A549 (cell line): Measurements from ENCODE around the gene PTPRN2. TPM values are rescaled to one million over a fixed set of nuclear protein-coding genes. Genes with fewer than 3 reads are reported as not detected.

Experiments used
- ATAC-seq, 2 experiments: fragments of 200-7000 bp in 1 of 2; fragments of >200 bp in 1 of 2; cut with Nextera tagmentation in 1 of 2; cut with Tn5 transposase in 1 of 2; 3 replicates each; pipeline versions ENCODE4 v1.8.0 to v1.9.1; 2018 to 2020; ENCODE audit warnings: mild to moderate bottlenecking in 1 of 2, moderate library complexity in 1 of 2
- CTCF ChIA-PET: fragments of 300-600 bp; sonication (Branson Sonifier 250); formaldehyde crosslinking; extraction: SDS; loops from one replicate; lab custom pipeline; 2021; ENCODE audit warnings: antibody characterized with exemption, inconsistent platforms; lab: Yijun Ruan, JAX
- POLR2A ChIA-PET: fragments of 350-600 bp; formaldehyde crosslinking; extraction: SDS; loops from one replicate; lab custom pipeline; 2021; ENCODE audit warnings: antibody characterized with exemption, inconsistent platforms; lab: Yijun Ruan, JAX
- DNase-seq, 2 experiments: peaks; one replicate each; pipeline versions ENCODE4 v3.0.0 to v3.0.0-alpha.2; 2011 to 2016; ENCODE audit warnings: low read depth in 1 of 2, low spot score in 1 of 2
- FAIRE-seq: peaks from 2 replicates; lab custom pipeline; 2011; peaks lifted over from hg19 to GRCh38; lab: Jason Lieb, UNC
- H3K27ac ChIP-seq, 2 experiments: fragments of >200 bp; sonication (Bioruptor Twin); formaldehyde crosslinking; 3 replicates each; pipeline ENCODE4 v1.5.1; 2016 to 2017
- H3K4me1 ChIP-seq: fragments of >200 bp; sonication (Bioruptor Twin); formaldehyde crosslinking; 3 replicates; pipeline ENCODE4 v1.6.1; 2016
- H3K4me2 ChIP-seq: fragments of >200 bp; sonication (Bioruptor Twin); formaldehyde crosslinking; 3 replicates; pipeline ENCODE4 v1.6.1; 2016
- H3K4me3 ChIP-seq: fragments of >200 bp; sonication (Bioruptor Twin); formaldehyde crosslinking; 3 replicates; pipeline ENCODE4 v1.5.1; 2016
- H3K9me3 ChIP-seq: fragments of >200 bp; sonication (Bioruptor Twin); formaldehyde crosslinking; 3 replicates; pipeline ENCODE4 v1.6.1; 2016
- ATOH8 ChIP-seq: fragments of 250-450 bp; sonication (Bioruptor Pico); IDR thresholded peaks from 2 replicates; pipeline ENCODE4 v1.5.0; 2020; ENCODE audit warnings: low read depth, mild to moderate bottlenecking, moderate library complexity
- BHLHE40 ChIP-seq: IDR thresholded peaks from 2 replicates; pipeline ENCODE4 v1.6.1; 2012; ENCODE audit warnings: low read depth, low read length, inconsistent platforms
- E2F6 ChIP-seq: IDR thresholded peaks from 2 replicates; pipeline ENCODE4 v1.6.1; 2012; ENCODE audit warnings: low read depth, borderline replicate concordance
- EHF ChIP-seq: fragments of 250-450 bp; sonication (Bioruptor Pico); IDR thresholded peaks from 2 replicates; pipeline ENCODE4 v1.5.0; 2020; ENCODE audit warnings: mild to moderate bottlenecking
- ELK1 ChIP-seq: fragments of 150-350 bp; IDR thresholded peaks from 2 replicates; pipeline ENCODE4 v1.6.1; 2014; ENCODE audit warnings: low read depth, mild to moderate bottlenecking, low read length
- EP300 ChIP-seq, 2 experiments: fragments of >200 bp; sonication (Bioruptor Twin); formaldehyde crosslinking; IDR thresholded peaks; 2 replicates in 1 of 2; 3 replicates in 1 of 2; pipeline ENCODE4 v1.6.1; 2016 to 2017
- GATA3 ChIP-seq: IDR thresholded peaks from 2 replicates; pipeline ENCODE4 v1.6.1; 2012; ENCODE audit warnings: borderline replicate concordance
- HDAC2 ChIP-seq: fragments of 200-600 bp; sonication (generic); IDR thresholded peaks from 2 replicates; pipeline ENCODE4 v1.6.1; 2016
- HES2 ChIP-seq: fragments of >200 bp; sonication (Bioruptor Twin); formaldehyde crosslinking; IDR thresholded peaks from 2 replicates; pipeline ENCODE4 v1.6.1; 2016
- HMGXB4 ChIP-seq: fragments of 250-450 bp; sonication (Bioruptor Pico); IDR thresholded peaks from 2 replicates; pipeline ENCODE4 v1.5.0; 2021; ENCODE audit warnings: mild to moderate bottlenecking, moderate library complexity, borderline replicate concordance
- HOXB5 ChIP-seq: fragments of 250-450 bp; sonication (Bioruptor Pico); IDR thresholded peaks from 2 replicates; pipeline ENCODE4 v1.5.0; 2020; ENCODE audit warnings: mild to moderate bottlenecking, moderate library complexity
- JUN ChIP-seq, 2 experiments: fragments of >200 bp; sonication (Bioruptor Twin); formaldehyde crosslinking; IDR thresholded peaks; 2 replicates in 1 of 2; 3 replicates in 1 of 2; pipeline ENCODE4 v1.6.1; 2016 to 2017
- JUNB ChIP-seq: fragments of >200 bp; sonication (Bioruptor Twin); formaldehyde crosslinking; IDR thresholded peaks from 2 replicates; pipeline ENCODE4 v1.6.1; 2016
- KDM1A ChIP-seq: fragments of 200-600 bp; sonication (generic); IDR thresholded peaks from 2 replicates; pipeline ENCODE4 v1.6.1; 2016; ENCODE audit warnings: low read depth, mild to moderate bottlenecking
- MAZ ChIP-seq: fragments of 150-350 bp; IDR thresholded peaks from 2 replicates; pipeline ENCODE4 v1.6.1; 2014; ENCODE audit warnings: antibody characterized with exemption, low read depth, low read length, borderline replicate concordance
- NR3C1 ChIP-seq: fragments of >200 bp; sonication (Bioruptor Twin); formaldehyde crosslinking; IDR thresholded peaks from 3 replicates; pipeline ENCODE4 v1.6.1; 2017
- PHF8 ChIP-seq: fragments of 200-600 bp; sonication (generic); IDR thresholded peaks from 2 replicates; pipeline ENCODE4 v1.6.1; 2016; ENCODE audit warnings: low read depth, mild to moderate bottlenecking, antibody characterized with exemption, moderate library complexity, borderline replicate concordance
- POLR2AphosphoS2 ChIP-seq: conservative IDR thresholded peaks from 2 replicates; pipeline ENCODE4 v1.6.1; 2012; ENCODE audit warnings: low read length, improper control_type of control experiment, inconsistent platforms
- RAD21 ChIP-seq, 2 experiments: fragments of >200 bp in 1 of 2; sonication (Bioruptor Twin) in 1 of 2; formaldehyde crosslinking in 1 of 2; IDR thresholded peaks in 1 of 2; conservative IDR thresholded peaks in 1 of 2; 2 replicates in 1 of 2; 3 replicates in 1 of 2; pipeline ENCODE4 v1.6.1; 2012 to 2018; ENCODE audit warnings: inconsistent platforms in 1 of 2
- RCOR1 ChIP-seq: fragments of 150-350 bp; IDR thresholded peaks from 2 replicates; pipeline ENCODE4 v1.6.1; 2014; ENCODE audit warnings: antibody characterized with exemption, low read length, low read depth
- TP53 ChIP-seq: fragments of 250-450 bp; sonication (Bioruptor Pico); IDR thresholded peaks from 2 replicates; pipeline ENCODE4 v1.5.0; 2021; ENCODE audit warnings: mild to moderate bottlenecking, moderate library complexity
- USF2 ChIP-seq: fragments of 450-650 bp; IDR thresholded peaks from 2 replicates; pipeline ENCODE4 v1.6.1; 2014; ENCODE audit warnings: antibody characterized with exemption
- ZC3H11A ChIP-seq: fragments of 450-650 bp; IDR thresholded peaks from 2 replicates; pipeline ENCODE4 v1.6.1; 2014; ENCODE audit warnings: antibody characterized with exemption, mild to moderate bottlenecking
- ZNF302 ChIP-seq: fragments of 250-450 bp; sonication (Bioruptor Pico); IDR thresholded peaks from 2 replicates; pipeline ENCODE4 v1.9.0; 2021; ENCODE audit warnings: inconsistent platforms, mild to moderate bottlenecking, moderate library complexity
- WGBS: methylation state at CpG from one replicate; pipeline ENCODE4 v1.1.6; 2017; ENCODE audit errors: missing lambda C conversion rate; 5-methylcytosine and 5-hydroxymethylcytosine counted together
- polyA plus RNA-seq, 4 experiments: library from polyadenylated mRNA; depleted of rRNA in 3 of 4; stranded (reverse); fragments of >200 nt; fragmentation: RNase III in 1 of 4; extraction: RNeasy Plus Mini Kit Qiagen cat#74134 plus additional on column Dnase treatment in 1 of 4; gene quantifications; 2 replicates in 3 of 4; 3 replicates in 1 of 4; pipeline ENCODE4 v1.2.3, GENCODE V29; 2011 to 2017

Gene PTPRN2
- polyA plus RNA-seq, 2 of the 4 experiments (the other 2 are of a cell fraction), result 0.41 to 1.2 TPM

GRCh38 chr7:157694376-157694665 lies 893.3 kb downstream of the PTPRN2 start:
- no peak for ATAC-seq

GRCh38 chr7:157693521-157694375 lies 893.9 kb downstream of the PTPRN2 start:
- TF ChIP-seq GATA3 (no peak), HES2 (no peak), EP300 (IDR thresholded peaks at IDR 0.05) (no peak), JUN (IDR thresholded peaks at IDR 0.05) (no peak), ELK1 (no peak), PHF8 (no peak), HOXB5 (CRISPR knock-in tag) (no peak), HMGXB4 (CRISPR knock-in tag) (no peak), ATOH8 (CRISPR knock-in tag) (no peak), TP53 (CRISPR knock-in tag) (no peak), BHLHE40 (no peak), KDM1A (no peak), RAD21 (conservative IDR thresholded peaks at IDR 0.05 in 1 of 2, IDR thresholded peaks at IDR 0.05 in 1 of 2) (no peak), ZNF302 (CRISPR knock-in tag) (no peak), USF2 (no peak), ZC3H11A (no peak)
- no peak overlapping the region for H3K27ac ChIP-seq
- FAIRE-seq (no peak), DNase-seq (no peak), ATAC-seq (no peak)
- WGBS, result 39% methylated on average over 21 of the region's 64 CpGs
- H3K4me1 ChIP-seq, result no peaks in the 10 kb centered on the region
- ChIA-PET CTCF (no interaction called here), POLR2A (no interaction called here)
- H3K9me3 ChIP-seq, result no peaks in the 10 kb centered on the region; the same call in 2 of the 3 replicates
- no peak overlapping the region for H3K4me2 ChIP-seq
- no peak overlapping the region for H3K4me3 ChIP-seq

More at GRCh38 chr7:157694376-157694665, 893.3 kb downstream of the PTPRN2 start:
- POLR2A ChIA-PET, result no interaction called here
- DNase-seq (no peak), FAIRE-seq (no peak)
- no peaks in the 10 kb centered on the region for H3K4me1 ChIP-seq
- WGBS, result 46% methylated on average over 6 of the region's 6 CpGs
- CTCF ChIA-PET, result no interaction called here
- TF ChIP-seq ZC3H11A (no peak), MAZ (no peak), E2F6 (no peak), POLR2AphosphoS2 (no peak), JUNB (no peak), EHF (CRISPR knock-in tag) (no peak), HDAC2 (no peak), USF2 (no peak), RCOR1 (no peak), KDM1A (no peak), NR3C1 (no peak)
- no peaks in the 10 kb centered on the region; the same call in 2 of the 3 replicates for H3K9me3 ChIP-seq
- H3K27ac ChIP-seq, result no peak overlapping the region
- H3K4me2 ChIP-seq, result no peak overlapping the region
- no peak overlapping the region for H3K4me3 ChIP-seq
